ENCODE measurements around the gene OSCP1.

The OSCP1 gene

GRCh38 chr1:36402504-36402890, 47.8 kb downstream of the OSCP1 start:
- DNase-seq (ENCODE audit: low read depth in 2 of 2), result no peak

GRCh38 chr1:36401602-36402503, 48.4 kb downstream of the OSCP1 start:
- DNase-seq (ENCODE audit: low read depth in 2 of 2), result no peak

GRCh38 chr1:36400825-36401601, 49.2 kb downstream of the OSCP1 start:
- no peak for DNase-seq (ENCODE audit: low read depth in 2 of 2)

DNA sequence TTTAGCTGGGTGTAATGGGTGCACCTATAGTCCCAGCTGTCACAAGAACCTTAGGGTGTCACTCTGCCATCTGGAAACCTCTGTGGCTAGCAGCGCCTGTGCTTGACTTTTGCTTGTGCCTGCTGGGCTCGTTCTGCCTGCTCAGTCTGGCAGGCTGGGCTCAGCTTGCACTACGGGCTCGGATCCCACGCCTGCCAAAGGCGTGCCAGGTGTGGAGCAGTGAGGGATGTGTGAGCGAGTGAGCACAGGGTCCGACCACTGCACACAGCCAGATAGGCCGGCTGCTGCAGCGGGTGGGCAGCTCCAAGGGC, 49.8 kb downstream of the OSCP1 start:
- DNase-seq (ENCODE audit: low read depth in 2 of 2), result no peak

- DNase-seq (ENCODE audit: low read depth in 2 of 2), result no peak
Measured at GRCh38 chr1:36398370-36398977, 51.8 kb downstream of the OSCP1 start.

- peak; percentile 75 to 79 for DNase-seq (ENCODE audit: low read depth in 2 of 2)
Measured at GRCh38 chr1:36397378-36398230, 52.6 kb downstream of the OSCP1 start, which contains the start of gene LSM10. TSS of gene LSM10 (minus strand) at chr1:36397908. CDS start at chr1:36394129, 3,779 bp downstream.

- no peak for DNase-seq (ENCODE audit: low read depth in 2 of 2)
Measured at GRCh38 chr1:36397083-36397377, 53.2 kb downstream of the OSCP1 start.

DNA sequence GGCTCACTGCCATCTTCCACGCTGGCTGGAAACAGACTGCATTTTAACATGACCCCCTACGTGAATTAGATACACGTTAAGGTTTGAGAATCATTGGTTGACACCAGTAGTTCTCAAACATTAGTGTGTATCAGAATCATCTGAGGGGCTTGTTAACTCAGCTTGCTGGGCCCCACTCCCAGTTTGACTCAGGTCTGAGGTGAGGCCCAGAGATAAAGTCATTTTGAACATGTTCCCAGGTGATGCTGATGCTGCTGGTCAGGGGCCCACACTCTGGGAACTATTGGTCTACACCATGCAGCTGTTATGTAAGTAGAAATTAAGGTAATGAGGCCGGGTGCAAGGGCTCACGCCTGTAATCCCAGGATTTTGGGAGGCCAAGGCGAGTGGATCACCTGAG, 53.9 kb downstream of the OSCP1 start:
- no peak for DNase-seq (ENCODE audit: low read depth in 2 of 2)

- DNase-seq (ENCODE audit: low read depth in 2 of 2), result no peak
Measured at GRCh38 chr1:36393686-36394085, 56.6 kb downstream of the OSCP1 start.

GRCh38 chr1:36392836-36393235, 57.4 kb downstream of the OSCP1 start:
- DNase-seq (ENCODE audit: low read depth in 2 of 2), result no peak

DNA sequence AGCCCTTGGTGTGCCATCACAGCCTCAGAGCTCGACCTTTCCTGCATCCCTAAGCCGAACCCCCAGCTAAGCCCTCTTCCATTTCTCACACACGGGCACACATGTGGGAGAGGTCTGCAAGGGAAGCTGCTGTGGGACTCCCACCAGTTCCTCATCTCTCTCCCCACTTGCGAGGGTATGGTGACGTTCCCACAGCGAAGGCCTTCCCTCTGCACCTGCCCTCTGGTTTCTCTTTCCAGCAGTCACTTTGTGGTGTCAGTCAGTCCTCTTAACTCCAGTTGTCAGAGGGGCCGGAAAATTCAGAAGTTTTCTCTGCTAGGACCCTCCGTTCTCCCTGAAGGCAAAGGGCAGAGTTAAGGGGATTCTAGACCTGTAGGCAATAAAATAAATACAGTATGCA, 59.0 kb downstream of the OSCP1 start:
- no peak for DNase-seq (ENCODE audit: low read depth in 2 of 2)

- DNase-seq (ENCODE audit: low read depth in 2 of 2), result no peak
Measured at GRCh38 chr1:36390411-36390810, 59.8 kb downstream of the OSCP1 start.

GRCh38 chr1:36389999-36390398, 60.3 kb downstream of the OSCP1 start:
- DNase-seq (ENCODE audit: low read depth in 2 of 2), result no peak

DNA sequence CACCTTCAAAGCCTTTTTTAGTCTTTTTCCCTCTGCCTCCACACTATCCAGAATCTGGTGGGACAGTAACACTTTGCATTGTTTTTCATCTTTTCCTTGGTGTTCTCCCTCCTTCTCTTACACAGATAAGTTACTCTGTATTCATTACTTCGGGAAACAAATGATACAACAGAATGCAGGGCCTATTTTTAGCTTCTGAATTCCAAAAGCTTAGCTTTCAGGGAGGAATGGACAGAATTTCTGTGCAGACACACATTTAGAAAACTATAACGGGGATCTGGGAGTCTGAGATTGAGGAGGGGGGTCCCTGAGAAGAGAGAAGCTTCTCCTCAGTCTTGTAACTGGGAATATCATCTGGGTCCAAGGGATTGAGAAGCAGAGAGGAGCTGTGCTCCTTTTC, 61.0 kb downstream of the OSCP1 start:
- no peak for DNase-seq (ENCODE audit: low read depth in 2 of 2)

GRCh38 chr1:36387141-36387949, 62.9 kb downstream of the OSCP1 start:
- no peak for DNase-seq (ENCODE audit: low read depth in 2 of 2)

- peak; percentile 78 to 94 for DNase-seq (ENCODE audit: low read depth in 2 of 2)
Measured at GRCh38 chr1:36386265-36387140, 63.7 kb downstream of the OSCP1 start.

GRCh38 chr1:36385410-36386264, 64.6 kb downstream of the OSCP1 start, which contains the start of gene STK40:
TSS of gene STK40 (minus strand) at chr1:36385924. CDS start at chr1:36361332, 24,592 bp downstream.
- DNase-seq (ENCODE audit: low read depth in 2 of 2), result peak; percentile 97 to 98

- DNase-seq (ENCODE audit: low read depth in 2 of 2), result no peak
Measured at GRCh38 chr1:36384542-36385409, 65.5 kb downstream of the OSCP1 start.
